ENCODE measurements around the gene TRAPPC2B.
"Not testable (repeated sequence)": the region's sequence is repeated elsewhere in the genome, so short reads cannot be mapped to it uniquely, and the experiment has no call there.

TRAPPC2B gene

DNA sequence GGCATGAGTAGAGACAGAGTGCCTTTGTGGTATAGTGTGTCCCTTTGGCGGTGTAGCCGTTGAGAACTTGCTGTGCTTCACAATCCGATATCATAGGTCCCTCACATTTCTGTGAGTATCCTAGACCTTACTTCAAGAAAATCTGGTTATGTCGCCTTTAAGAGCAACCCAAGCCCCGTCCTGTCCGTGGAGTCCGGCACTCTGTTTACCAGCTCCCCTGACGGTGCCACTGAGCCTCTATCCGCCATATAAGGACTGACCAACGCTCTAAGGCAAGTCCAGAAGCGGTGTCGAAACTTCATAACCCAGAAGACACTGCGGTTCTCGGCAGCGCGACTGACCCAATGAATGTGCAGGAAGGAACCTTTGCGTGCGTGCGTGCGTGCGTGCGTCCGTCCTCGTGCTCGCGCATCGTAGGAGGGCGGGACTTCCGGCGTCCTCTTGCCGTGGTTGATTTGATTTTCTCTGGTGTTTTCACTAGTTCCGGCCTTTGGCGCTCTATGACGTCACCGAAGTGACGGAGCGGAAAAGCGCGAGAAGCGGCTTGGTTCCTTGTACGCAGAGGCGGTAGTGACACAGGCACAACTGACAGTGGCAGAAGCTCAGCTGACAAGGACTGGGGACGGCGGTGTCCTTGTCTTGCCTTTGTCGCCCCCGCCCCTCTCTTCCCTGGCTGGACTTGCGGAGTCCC is at the start of gene TRAPPC2B, which contains the start of gene ZNF547:
TRAPPC2B (plus strand) TSS at position 555 of the 691 bp plus-strand sequence. CDS start 1,283 bp downstream, outside the sequence.
ZNF547 (plus strand) TSS at position 555 of the 691 bp plus-strand sequence. CDS start 5,005 bp downstream, outside the sequence.
- peak; percentile 96 for DNase-seq

- no peak for DNase-seq
Measured at GRCh38 chr19:57314146-57314545, 49.2 kb upstream of the TRAPPC2B start.

DNA sequence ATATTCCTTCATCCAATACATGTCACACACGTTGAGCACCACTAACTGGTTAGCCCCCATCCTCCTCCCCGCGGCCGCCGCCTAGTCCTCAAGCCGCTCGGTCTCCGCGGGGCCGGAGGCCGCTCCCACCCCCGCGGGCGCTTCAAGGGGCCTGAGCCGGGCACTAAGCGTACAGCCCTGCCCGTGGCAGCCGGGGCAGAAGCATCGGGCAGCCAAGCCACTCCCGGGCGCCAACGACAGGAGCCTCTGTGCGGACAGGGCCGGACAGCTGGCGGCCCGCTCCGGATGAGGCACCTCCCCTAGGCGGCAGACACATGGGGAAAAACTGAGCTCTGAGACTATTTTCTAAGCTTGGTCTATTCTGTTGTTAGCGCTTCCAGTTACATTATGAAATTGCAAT is 45.8 kb upstream of the TRAPPC2B start:
- DNase-seq = no peak

- DNase-seq = no peak
Measured at GRCh38 chr19:57319869-57320179, 43.5 kb upstream of the TRAPPC2B start.

DNA sequence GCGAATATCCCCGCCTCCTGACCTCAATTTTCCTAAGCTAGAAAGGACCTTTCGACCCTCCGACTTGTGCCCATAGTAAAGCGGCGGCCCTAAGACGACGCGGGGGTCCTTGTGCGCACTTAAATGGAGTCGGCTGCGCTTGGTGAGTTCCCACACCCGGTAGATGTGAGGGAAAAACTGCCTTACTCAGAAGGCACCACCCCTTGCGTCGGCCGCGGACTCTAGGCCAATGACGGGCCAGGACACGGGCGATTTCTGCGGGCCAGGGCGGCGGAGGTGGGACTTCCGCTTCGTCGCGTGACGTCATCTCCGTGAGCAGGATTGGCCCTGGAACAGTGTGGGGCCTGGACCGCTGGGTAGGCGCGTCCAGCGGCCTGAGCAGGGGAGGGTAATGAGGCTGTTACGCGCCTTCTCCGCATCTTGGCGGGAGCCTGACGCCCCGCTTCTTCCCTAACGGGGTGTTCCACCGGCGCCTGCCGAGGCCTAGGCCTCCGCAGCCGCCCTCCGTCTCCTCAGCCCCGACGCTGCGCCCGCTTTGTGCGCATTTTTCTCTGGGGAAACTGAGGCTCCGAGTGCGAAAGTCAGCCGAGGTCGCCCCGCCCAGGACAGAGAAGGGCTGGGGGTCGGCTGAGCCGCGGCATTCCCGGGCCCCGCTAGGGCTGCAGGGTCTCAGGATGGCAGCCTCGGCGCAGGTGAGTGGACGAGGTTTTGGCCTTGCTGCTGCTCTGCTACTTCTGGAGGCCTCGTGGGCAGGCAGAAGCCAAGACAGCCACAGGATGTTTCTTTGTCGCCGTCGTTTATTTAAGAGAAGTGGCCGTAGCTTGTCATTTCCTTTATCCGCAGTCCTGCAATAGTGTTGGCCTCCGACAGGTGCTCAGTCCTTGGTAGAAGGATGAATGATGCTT is 42.9 kb upstream of the TRAPPC2B start, which contains the start of gene ZNF543:
ZNF543 (plus strand) TSS at position 293 of the 905 bp plus-strand sequence; CDS start at position 675, 382 bp downstream.
- DNase-seq = peak; percentile 76

- DNase-seq = no peak
Measured at GRCh38 chr19:57321116-57321515, 42.2 kb upstream of the TRAPPC2B start.

GRCh38 chr19:57321751-57322150 is 41.6 kb upstream of the TRAPPC2B start:
- DNase-seq = no peak

DNA sequence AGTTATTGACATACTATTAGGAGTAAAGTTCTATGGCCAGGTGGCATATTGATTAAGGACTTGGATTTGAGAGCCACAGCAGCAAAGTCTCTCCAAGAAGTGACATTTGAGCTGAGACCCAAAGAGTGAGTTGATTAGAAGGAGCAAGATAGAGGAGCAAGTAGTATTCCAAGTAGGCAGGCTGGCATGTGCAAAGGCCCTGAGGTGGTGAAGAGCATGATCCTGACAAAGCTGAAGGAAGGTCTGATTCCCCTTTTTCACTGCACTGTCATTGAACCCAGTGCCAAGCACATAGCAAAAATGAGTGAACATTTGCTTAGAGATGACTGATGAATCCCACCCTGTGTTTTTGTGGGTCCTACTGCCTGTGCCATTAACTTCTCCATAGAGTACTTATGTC is 38.4 kb upstream of the TRAPPC2B start:
- DNase-seq = no peak

- DNase-seq = no peak
Measured at GRCh38 chr19:57327993-57328392, 35.4 kb upstream of the TRAPPC2B start.

DNA sequence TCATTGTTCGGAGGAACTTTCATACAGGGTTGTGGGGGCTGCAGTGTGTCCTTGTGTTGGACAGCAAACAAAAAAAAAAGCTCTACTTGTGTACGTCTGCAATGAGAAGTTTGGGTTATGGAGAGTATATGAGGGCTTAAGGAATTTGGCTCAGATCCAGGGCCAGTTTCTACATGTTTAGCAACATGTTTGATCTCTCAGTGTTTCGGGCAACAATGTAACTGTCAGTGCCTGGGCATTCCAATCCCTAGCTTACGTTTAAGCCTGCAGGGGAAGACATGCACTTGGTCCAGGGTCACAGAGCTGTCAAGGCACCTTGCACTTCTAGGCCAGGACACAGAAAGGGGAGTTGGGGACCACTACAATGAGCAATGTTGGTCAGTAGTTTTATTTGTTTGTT is 29.2 kb upstream of the TRAPPC2B start:
- no peak for DNase-seq

DNA sequence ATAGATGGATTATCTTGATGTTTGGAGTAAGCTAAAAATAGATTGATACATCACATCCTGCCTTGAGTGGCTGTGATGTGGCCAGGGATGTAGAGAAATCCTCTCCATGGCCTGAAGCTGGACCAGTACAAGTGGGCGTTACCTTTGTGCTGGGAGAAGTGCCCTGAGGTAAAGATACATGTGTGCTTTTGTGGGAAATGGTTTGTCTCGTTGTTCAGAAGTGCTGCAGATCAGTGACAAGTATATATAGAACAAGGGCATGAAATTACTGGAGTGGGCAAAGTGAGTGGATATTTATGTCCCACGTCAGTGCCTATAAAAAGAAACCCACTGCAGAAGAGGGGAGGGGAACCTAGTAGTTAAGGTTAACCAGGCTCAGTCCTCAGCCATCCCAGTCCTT is 24.5 kb upstream of the TRAPPC2B start:
- DNase-seq = no peak

DNA sequence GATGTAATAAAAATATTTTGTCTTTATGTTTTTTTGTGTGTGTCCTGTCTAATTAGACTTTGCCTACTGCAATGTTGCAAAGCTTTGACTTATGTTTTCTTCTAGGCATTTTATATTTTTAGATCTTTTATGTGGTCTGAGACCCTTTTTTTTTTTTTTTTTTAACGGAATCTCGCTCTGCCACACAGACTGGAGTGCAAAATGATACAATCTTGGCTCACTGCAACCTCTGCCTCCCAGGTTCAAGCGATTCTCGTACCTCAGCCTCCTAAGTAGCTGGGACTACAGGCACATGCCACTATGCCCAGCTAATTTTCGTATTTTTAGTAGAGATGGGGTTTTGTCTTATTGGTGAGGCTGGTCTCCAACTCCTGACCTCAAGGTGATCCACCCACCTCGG is 20.8 kb upstream of the TRAPPC2B start:
- DNase-seq = no peak

DNA sequence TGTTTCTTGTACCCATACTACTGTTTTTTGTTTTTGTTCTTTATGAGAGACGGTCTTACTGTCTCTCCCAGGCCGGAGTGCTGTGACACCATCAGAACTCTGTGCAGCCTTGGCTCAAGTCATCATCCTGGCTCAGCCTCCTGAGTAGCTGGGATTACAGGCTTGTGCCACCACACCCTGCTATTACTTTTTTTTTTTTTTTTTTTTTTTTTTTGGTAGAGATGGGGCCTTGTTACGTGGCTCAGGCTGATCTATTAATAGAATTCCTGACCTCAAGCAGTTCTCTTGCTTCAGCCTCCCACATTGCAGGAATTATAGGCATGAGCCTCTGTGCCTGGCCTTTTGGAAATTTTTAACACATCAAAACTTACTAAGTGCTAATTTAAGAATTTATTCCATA is 15.2 kb upstream of the TRAPPC2B start:
- no peak for DNase-seq

DNA sequence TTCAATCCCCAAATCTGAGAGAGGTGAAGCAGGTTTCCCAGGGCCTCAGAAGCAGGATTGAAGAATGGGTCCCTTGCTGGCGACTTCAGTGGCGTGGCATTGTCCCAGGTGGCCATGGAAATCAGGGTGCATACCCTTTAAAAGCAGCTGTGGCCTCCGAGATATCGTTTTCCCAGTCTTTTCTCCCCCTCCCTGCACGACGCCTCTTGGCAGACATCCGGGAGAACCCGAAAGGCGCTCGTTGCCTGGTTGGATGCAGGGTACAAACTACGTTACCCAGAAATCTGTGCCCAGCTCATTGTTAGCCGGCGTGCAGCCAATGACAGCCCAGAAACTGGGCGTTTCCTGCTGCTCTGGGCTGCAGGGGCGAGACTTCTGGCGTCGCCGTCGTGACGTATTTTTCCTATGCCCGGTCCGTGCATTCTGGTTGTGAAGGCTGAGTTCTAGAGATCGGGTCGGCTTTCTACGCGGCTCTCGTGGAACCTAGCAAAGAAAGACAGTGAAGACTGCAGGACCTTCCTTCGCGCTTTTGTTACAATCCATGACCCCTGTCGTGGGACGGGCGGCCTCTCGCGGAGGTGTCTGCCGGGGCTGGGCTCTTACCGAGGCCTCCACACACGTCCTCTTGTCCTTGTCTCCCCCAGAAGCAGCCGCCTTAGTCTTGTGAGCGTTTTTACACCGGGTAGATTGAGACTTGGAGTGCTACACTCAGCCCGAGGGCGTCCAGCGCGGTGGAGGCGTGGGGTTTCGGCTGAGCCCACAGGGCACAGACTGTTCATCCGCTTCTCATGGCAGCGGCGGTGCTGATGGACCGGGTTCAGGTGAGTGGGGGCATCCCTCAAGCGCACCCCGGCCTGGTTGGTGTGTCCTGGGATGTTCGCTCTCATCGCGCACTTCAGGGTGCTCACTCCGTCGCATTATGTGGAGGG is 12.2 kb upstream of the TRAPPC2B start, which contains the start of gene ZNF304:
ZNF304 (plus strand) TSS at position 395 of the 929 bp plus-strand sequence; CDS start at position 789, 394 bp downstream.
- peak; percentile 83 for DNase-seq

GRCh38 chr19:57351867-57352266 is 11.5 kb upstream of the TRAPPC2B start:
- no peak for DNase-seq

GRCh38 chr19:57355916-57356315 is 7.4 kb upstream of the TRAPPC2B start:
- DNase-seq = no peak

DNA sequence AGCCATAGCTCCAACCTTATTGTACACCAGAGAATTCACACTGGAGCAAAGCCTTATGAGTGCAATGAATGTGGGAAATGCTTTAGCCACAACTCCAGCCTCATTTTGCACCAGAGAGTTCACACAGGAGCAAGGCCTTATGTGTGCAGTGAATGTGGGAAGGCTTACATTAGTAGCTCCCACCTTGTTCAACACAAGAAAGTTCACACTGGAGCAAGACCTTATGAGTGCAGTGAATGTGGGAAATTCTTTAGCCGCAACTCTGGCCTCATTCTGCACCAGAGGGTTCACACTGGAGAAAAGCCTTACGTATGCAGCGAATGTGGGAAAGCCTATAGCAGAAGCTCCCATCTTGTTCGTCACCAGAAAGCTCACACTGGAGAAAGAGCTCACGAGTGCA is 5.9 kb upstream of the TRAPPC2B start:
- no peak for DNase-seq

GRCh38 chr19:57359300-57359699 is 4.1 kb upstream of the TRAPPC2B start:
- DNase-seq = no peak

GRCh38 chr19:57362419-57362818 is 932 bp upstream of the TRAPPC2B start:
- DNase-seq = no peak

DNA sequence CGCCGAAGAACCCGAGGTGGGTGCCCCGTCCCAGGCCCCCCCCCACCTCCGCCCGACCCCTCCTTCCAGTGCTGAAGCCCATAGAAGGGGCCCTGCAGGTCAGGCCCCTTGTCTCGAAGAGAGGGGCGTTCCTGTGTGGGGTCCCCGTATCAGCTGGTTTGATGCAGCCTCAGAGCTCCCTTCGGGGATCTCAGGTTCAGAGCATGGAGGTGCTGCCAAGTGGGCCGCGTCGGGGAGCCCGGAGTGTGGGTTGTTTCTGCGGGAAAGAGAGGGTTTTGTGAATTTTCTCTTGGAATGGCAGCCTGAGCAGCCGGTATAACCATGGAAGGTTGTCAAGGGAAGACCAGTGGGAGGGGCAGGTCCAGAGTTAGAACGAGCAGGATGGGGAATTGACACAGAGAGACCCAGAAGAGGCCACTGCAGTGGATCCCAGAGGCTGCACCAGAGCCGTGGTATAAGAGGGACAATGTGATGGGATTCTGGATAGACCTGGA is 384 bp downstream of the TRAPPC2B start:
- no peak for DNase-seq

GRCh38 chr19:57366776-57367175 is 3.4 kb downstream of the TRAPPC2B start:
- DNase-seq = no peak

DNA sequence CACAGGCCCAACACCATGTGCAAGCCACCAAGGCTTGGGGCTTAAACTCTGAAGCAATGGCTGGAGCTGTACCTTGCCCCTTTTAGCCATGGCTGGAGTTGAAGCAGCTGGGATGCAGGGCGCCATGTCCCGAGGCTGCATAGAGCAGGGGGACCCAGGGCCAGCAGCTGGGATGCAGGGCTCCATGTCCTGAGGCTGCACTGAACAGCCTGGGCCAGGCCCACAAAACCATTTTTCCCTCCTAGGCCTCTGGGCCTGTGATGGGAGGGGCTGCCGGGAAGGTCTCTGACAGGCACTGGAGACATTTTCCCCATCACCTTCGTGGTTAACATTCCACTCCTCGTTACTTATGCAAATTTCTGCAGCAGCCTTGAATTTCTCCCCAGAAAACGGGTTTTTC is 10.8 kb downstream of the TRAPPC2B start:
- no peak for DNase-seq

- DNase-seq = not testable (repeated sequence)
Measured at GRCh38 chr19:57374647-57375046, 11.3 kb downstream of the TRAPPC2B start.

Measured in SHP77 treated with DMSO at 0.1 percent for 48 hours (cell line).